HG02981 (cell line): ENCODE data around the gene SMYD2.

Experiments used
- ATAC-seq: cut with Tn5 transposase; IDR thresholded peaks from one replicate; pipeline ENCODE4 v1.9.1; 2021; ENCODE audit warnings: mild to moderate bottlenecking, moderate library complexity; ENCODE audit not compliant: unreplicated experiment

The SMYD2 gene

GRCh38 chr1:214281021-214281719 is at the start of gene SMYD2:
Gene SMYD2 (plus strand): TSS chr1:214281159. CDS start chr1:214281255, 96 bp downstream.
- peak; percentile 67 for ATAC-seq

- no peak for ATAC-seq
Observed at GRCh38 chr1:214233856-214234634, 46.9 kb upstream of the SMYD2 start.

GRCh38 chr1:214234635-214235025 is 46.3 kb upstream of the SMYD2 start:
- no peak for ATAC-seq

DNA sequence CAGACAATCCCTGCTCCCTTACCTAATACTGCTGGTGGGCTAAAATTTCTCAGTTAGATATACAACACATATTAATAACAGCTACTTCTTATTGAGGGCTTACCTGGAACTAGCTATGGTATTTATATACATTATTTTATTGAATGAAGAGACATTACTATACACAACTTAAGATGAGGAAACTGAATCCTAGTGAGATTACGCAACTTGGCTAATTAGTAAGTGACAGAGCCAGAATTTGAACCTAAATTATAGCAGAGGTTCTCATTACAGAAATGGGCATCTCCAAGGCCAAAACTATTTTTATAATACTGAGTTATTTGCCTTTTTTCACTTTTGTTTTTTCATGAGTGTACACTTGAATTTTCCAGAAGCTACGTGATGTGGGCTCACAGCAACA is 44.5 kb upstream of the SMYD2 start:
- no peak for ATAC-seq

DNA sequence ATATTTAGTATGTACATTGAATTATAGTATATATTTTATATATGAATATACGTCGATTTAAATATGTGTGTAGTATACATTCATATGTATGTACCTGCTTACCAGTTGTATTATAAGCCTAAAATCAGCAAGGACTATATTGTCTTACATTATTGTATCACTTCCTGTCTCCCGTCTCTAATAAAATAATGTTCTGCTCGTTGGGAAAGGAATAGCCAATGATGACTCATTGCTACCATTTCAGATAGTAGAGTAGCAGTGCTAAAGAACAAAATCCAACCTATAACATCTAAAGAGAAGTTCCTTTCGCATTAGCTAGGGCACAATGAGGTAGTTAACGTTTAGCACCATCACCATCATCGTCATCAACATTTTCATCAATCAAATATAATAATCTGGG is 39.9 kb upstream of the SMYD2 start:
- ATAC-seq: no peak

- ATAC-seq: no peak
Observed at GRCh38 chr1:214244252-214244651, 36.7 kb upstream of the SMYD2 start.

DNA sequence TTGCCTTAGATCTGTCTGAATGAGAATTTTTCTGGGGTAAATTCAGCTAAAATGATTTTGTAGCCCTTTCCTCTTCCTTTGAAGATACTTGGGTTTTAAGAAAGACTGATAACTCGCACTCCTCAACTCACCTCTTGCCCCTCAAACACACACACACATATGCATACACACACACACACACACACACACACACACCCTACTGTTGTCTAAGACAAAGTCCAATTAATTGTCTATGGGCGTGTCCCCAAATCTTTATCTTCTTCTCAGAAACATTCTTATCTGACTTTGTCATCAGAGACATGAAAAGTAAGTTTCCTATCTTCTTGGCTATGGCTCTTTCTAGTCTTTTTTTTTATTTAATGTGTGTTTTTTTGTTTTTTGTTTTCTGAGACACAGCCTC is 36.1 kb upstream of the SMYD2 start:
- no peak for ATAC-seq

DNA sequence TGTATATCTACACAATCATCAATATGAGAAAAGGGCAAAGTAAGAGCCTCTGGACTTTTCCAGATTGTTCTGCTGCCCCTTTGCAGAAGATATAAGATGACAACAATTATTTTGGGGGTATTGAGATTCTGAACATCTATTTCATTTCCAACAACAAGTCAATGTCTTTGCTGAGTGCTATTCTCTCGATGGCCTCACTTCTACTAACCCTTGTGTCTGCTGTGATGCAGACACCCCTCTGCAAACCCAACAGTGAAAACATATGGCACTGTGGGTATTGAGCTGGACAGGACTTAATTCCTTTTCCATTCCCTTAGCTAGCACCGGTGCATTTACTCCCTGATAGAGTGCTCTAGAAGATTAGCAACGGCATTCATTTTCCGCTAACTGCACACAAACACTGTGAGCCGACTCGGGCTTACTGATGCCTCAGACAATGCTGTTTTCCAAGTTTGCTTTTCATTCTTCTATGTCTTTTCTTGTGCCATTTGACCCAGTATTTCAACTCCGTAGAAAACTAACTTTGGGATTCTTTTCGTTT is 33.4 kb upstream of the SMYD2 start:
- ATAC-seq: no peak

- no peak for ATAC-seq
Observed at GRCh38 chr1:214248311-214249085, 32.5 kb upstream of the SMYD2 start.

- no peak for ATAC-seq
Observed at GRCh38 chr1:214249651-214250050, 31.3 kb upstream of the SMYD2 start.

- no peak for ATAC-seq
Observed at GRCh38 chr1:214251354-214251753, 29.6 kb upstream of the SMYD2 start.

- no peak for ATAC-seq
Observed at GRCh38 chr1:214255509-214255908, 25.4 kb upstream of the SMYD2 start.

DNA sequence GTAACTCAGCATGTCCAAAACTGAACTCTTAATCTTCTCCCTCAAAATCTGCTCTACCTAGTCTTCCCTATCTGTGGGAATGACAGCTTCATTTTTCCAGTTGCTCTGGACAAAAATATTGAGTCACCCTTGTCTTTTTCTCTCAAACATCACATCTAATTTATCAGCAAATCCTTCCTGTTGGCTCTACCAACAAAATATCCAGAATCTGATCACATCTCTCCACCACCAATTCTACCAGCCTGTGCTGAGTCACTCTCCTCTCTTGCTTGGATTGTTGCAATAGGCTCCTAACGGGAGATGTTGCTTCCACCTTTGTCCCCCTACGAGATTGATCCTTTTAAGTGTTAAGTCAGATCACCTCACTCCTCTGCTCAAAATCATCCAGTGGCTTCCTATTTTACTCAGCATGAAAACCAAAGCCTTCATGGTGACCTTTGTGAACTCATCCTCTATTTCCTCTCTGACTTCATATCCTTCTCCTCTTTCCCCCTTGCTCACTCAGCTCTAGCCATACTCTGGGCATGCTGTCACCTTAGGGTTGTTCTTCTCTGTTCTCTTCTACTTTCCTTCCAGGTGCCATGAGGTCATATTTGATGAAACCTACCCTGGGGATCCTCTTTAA is 21.5 kb upstream of the SMYD2 start:
- no peak for ATAC-seq

DNA sequence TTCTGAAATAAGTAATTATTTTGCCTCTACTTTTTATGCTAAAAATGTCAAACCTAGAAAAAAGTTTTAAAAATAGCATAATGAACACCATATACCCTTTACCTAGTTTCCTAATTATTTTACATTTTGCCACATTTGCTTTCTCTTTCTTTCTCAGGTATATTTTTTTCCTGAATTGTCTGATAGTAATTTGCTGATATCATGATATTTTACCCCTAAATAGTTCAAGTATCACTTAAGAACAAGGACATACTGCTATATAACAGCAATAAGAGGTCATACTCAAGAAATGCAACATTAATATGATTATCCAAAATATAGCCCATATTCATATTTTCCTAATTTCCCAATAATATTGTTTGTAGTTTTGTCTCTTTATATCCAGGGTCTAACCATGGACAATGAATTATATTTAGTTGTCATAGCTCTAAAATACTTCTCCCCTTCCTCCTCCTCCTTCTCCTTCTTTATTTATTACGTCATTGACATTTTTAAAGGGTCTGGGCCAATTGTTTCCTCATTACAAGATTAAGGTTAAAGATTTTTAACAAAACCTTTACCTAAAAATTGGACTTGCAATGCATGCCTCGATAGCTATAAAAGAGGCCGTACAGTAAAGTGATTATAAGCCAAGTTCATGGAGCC is 20.3 kb upstream of the SMYD2 start:
- ATAC-seq: no peak

DNA sequence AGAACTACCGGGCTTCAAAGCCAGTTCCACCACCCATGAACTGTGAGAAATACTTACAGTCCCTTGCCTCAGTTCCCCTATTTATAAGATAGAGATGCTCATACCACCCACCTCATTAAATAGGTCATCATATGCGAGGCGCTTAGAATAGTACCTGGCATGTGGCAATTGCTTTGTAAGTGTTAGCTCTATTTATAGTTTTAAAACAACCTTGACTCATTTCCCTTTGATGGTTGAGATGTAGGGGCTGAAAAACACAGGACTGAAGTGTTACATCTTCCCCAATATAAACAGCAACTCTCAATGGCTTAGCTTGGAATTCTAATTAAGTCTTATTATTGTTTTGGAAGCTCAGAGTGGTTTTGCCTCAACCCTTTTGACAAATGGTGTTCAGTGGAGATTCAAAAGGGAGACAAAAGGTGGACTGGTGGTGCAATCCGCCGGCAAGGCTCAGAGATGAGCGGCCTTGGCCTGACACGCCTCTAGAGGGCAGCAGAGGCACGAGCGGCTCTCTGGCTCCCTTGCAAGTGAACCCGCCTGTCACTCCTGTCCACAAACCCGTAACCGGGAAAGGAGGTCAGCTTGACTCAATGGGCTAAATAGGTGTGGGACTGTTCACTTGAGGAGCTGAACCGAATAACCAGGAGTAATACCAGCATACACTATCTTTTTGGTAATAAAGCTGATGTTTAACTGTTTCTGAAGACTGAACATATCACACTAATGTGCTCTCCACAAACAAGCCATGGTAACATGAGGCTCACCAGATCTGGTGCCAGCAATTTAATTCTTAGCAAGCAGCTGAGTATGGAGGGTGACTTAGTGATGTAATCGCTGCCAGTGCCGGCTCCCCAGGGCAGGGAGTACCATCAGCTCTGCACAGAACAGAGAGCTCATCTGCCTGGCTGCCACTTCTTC is 19.5 kb upstream of the SMYD2 start:
- peak; percentile 94 for ATAC-seq

DNA sequence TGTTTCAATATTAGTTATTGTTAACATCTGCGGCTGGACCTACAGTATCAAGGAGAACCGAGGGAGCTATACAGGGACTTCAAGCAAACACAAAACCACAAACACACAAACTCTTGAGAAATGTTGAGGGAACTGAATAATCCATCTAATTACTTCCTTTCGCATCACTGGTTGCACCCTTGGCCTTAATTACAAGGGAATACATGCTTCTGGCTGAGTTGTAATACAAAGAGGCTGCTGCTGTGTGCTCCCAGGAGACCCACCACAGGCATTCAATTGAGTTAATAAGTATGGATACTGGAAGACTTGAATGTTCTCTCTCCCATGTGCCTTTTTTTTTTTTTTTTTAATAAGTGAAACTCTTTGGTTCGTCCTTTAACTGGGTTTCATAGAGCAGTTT is 16.8 kb upstream of the SMYD2 start:
- ATAC-seq: no peak

DNA sequence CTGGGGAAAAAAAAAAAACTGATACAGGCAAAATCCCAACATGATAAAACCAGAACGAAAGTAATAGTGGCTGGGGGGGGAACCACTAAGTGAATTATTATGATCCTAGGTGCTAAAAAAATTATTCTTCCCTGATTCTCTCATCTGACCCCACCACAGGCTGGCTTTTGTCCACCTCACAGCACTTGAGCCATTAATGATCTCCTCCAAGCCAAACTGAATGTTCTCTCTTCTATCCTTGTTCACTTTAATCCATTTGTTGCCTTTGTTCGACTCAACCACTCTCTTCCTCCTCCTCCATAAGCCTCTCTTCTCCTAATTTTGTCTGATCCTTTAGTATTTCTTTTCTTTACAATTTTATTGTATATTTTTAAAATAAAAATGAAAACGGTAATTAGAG is 16.0 kb upstream of the SMYD2 start:
- no peak for ATAC-seq

GRCh38 chr1:214270097-214270650 is 10.8 kb upstream of the SMYD2 start:
- ATAC-seq: no peak
